Uterus (tissue), 2 donors: ENCODE results near the gene GRIK4.

Source experiments
- CTCF ChIP-seq, 4 experiments: fragments of 200-600 bp in 2 of 4; fragments of 450-650 bp in 2 of 4; sonication (generic) in 2 of 4; IDR thresholded peaks; one replicate each; pipeline ENCODE4 v1.5.1; 2016 to 2019; ENCODE audit warnings: antibody characterized with exemption in 4 of 4, mild to moderate bottlenecking in 2 of 4, moderate library complexity in 1 of 4
- POLR2A ChIP-seq, 2 donors: fragments of 450-650 bp; IDR thresholded peaks; one replicate each; pipeline ENCODE4 v1.6.1; 2016; ENCODE audit warnings: antibody characterized with exemption in 2 of 2, mild to moderate bottlenecking in 1 of 2, moderate library complexity in 1 of 2

- TF ChIP-seq CTCF (IDR thresholded peaks at IDR 0.05) (no peak), POLR2A (IDR thresholded peaks at IDR 0.05) (no peak)
Measured at GRCh38 chr11:120633616-120634393, 122.3 kb downstream of the GRIK4 start.
